Keratinocyte (primary cell): ENCODE data around the gene BMP8B. TPM values are rescaled to one million over a fixed set of nuclear protein-coding genes. Genes with fewer than 3 reads are reported as not detected.
"Not testable (repeated sequence)": the region's sequence is repeated elsewhere in the genome, so short reads cannot be mapped to it uniquely, and the experiment has no call there.

Experiments
- DNase-seq: peaks from one replicate; pipeline ENCODE4 v3.0.0-alpha.2; 2011; ENCODE audit warnings: low read depth, missing footprints, low spot score
- FAIRE-seq: peaks from 2 replicates; lab custom pipeline; 2011; peaks lifted over from hg19 to GRCh38; lab: Jason Lieb, UNC
- H2AFZ ChIP-seq: 2 replicates; pipeline ENCODE4 v1.6.0; 2012; ENCODE audit warnings: low read length, control low read depth, inconsistent platforms; ENCODE audit not compliant: control insufficient read depth
- H3K27ac ChIP-seq: 2 replicates; pipeline ENCODE4 v1.5.1; 2011; ENCODE audit warnings: low read length; ENCODE audit not compliant: control insufficient read depth, insufficient read depth
- H3K27me3 ChIP-seq: 3 replicates; pipeline ENCODE4 v1.6.0; 2011; ENCODE audit warnings: low read length; ENCODE audit not compliant: control insufficient read depth, insufficient read depth; ENCODE audit errors: extremely low read depth
- H3K36me3 ChIP-seq, 2 experiments: 2 replicates in 1 of 2; 3 replicates in 1 of 2; pipeline ENCODE4 v1.5.1; 2011; ENCODE audit warnings: low read length in 2 of 2, mild to moderate bottlenecking in 1 of 2; ENCODE audit not compliant: control insufficient read depth in 2 of 2, insufficient read depth in 2 of 2; ENCODE audit errors: extremely low read depth in 1 of 2
- H3K4me1 ChIP-seq: 3 replicates; pipeline ENCODE4 v1.5.1; 2011; ENCODE audit warnings: low read length; ENCODE audit not compliant: control insufficient read depth, insufficient read depth; ENCODE audit errors: extremely low read depth
- H3K4me2 ChIP-seq: 3 replicates; pipeline ENCODE4 v1.6.0; 2011; ENCODE audit warnings: low read depth, low read length; ENCODE audit not compliant: control insufficient read depth, insufficient read depth; ENCODE audit errors: extremely low read depth
- H3K4me3 ChIP-seq, 3 experiments: fragments of 200-600 bp in 1 of 3; sonication (generic) in 1 of 3; 2 replicates in 2 of 3; 3 replicates in 1 of 3; pipeline ENCODE4 v1.5.1; 2011 to 2016; ENCODE audit warnings: low read length in 3 of 3, mild to moderate bottlenecking in 3 of 3, control low read depth in 2 of 3, inconsistent platforms in 1 of 3, low read depth in 1 of 3, mixed read lengths in 1 of 3, mixed run types in 1 of 3, moderate library complexity in 1 of 3; ENCODE audit not compliant: control insufficient read depth in 2 of 3, insufficient read depth in 2 of 3; ENCODE audit errors: extremely low read depth in 1 of 3
- H3K79me2 ChIP-seq: 2 replicates; pipeline ENCODE4 v1.6.0; 2012; ENCODE audit warnings: low read length; ENCODE audit not compliant: control insufficient read depth, insufficient read depth
- H3K9ac ChIP-seq: 3 replicates; pipeline ENCODE4 v1.6.0; 2011; ENCODE audit warnings: low read length; ENCODE audit not compliant: control insufficient read depth, insufficient read depth; ENCODE audit errors: extremely low read depth
- H3K9me1 ChIP-seq: 3 replicates; pipeline ENCODE4 v1.6.0; 2011; ENCODE audit warnings: low read length; ENCODE audit not compliant: control insufficient read depth, insufficient read depth; ENCODE audit errors: extremely low read depth
- H3K9me3 ChIP-seq: 2 replicates; pipeline ENCODE4 v1.5.1; 2012; ENCODE audit warnings: low read depth, low read length; ENCODE audit not compliant: control insufficient read depth
- H4K20me1 ChIP-seq: 3 replicates; pipeline ENCODE4 v1.6.0; 2011; ENCODE audit warnings: low read length; ENCODE audit not compliant: control insufficient read depth, insufficient read depth; ENCODE audit errors: extremely low read depth
- CTCF ChIP-seq, 3 experiments: IDR thresholded peaks in 1 of 3; conservative IDR thresholded peaks in 1 of 3; optimal IDR thresholded peaks in 1 of 3; 2 replicates in 2 of 3; 3 replicates in 1 of 3; pipeline versions ENCODE3 to v1.5.1; 2011; ENCODE audit warnings: low read length in 3 of 3, mild to moderate bottlenecking in 3 of 3, moderate library complexity in 2 of 3, control low read depth in 1 of 3, inconsistent platforms in 1 of 3; ENCODE audit not compliant: insufficient read depth in 2 of 3; ENCODE audit errors: extremely low read depth in 1 of 3
- EZH2 ChIP-seq: IDR thresholded peaks from one replicate; pipeline ENCODE4 v1.6.1; 2012; ENCODE audit warnings: inconsistent platforms, mild to moderate bottlenecking, low read length, moderate library complexity
- dilution Hi-C: fragments of 300-500 bp; cut with MboI; formaldehyde crosslinking; loops from one replicate; pipeline ENCODE4 v1.7.0; 2020; ENCODE audit warnings: low sequenced_read_pairs; ENCODE audit not compliant: extremely low pct_ligation_motif_present
- polyA plus RNA-seq, 5 experiments: library from polyadenylated mRNA; depleted of rRNA in 3 of 5; stranded (reverse) in 3 of 5; stranded (forward) in 1 of 5; unstranded in 1 of 5; fragments of >200 nt; gene quantifications; 1 replicate in 1 of 5; 2 replicates in 3 of 5; 3 replicates in 1 of 5; pipeline versions ENCODE4 v1.2.1 to v1.2.3, GENCODE V29; 2011 to 2012; ENCODE audit warnings: missing spikeins in 2 of 5, low read depth in 1 of 5, low replicate concordance in 1 of 5

Gene BMP8B
- polyA plus RNA-seq, 1 donor (not counting 4 experiments of a cell fraction or from before 2014, with no cell fraction given) = 0.04 TPM

GRCh38 chr1:39776400-39776713 is 12.3 kb downstream of the BMP8B start:
- H3K27me3 ChIP-seq = peaks cover under 1% of the 10 kb centered on the region
- DNase-seq = no peak
- TF ChIP-seq CTCF (optimal IDR thresholded peaks at IDR 0.05 in 1 of 3, IDR thresholded peaks at IDR 0.05 in 1 of 3, conservative IDR thresholded peaks at IDR 0.05 in 1 of 3; ENCODE audit: extremely low read depth in 1 of 3, insufficient read depth in 2 of 3, low read length in 3 of 3) = no peak
- TF ChIP-seq EZH2 = no peak
- H3K4me2 ChIP-seq = no peak overlapping the region
- no peak overlapping the region for H3K9ac ChIP-seq
- H3K9me3 ChIP-seq = no peaks in the 10 kb centered on the region
- H3K79me2 ChIP-seq = no peaks in the 10 kb centered on the region
- dilution Hi-C loops = no loop called here
- no peak overlapping the region for H3K4me3 ChIP-seq
- no peaks in the 10 kb centered on the region for H3K4me1 ChIP-seq
- H2AFZ ChIP-seq = no peak overlapping the region
- H3K36me3 ChIP-seq = no peaks in the 10 kb centered on the region
- no peak overlapping the region for H3K27ac ChIP-seq
- H3K9me1 ChIP-seq = no peaks in the 10 kb centered on the region
- no peak for FAIRE-seq
- H4K20me1 ChIP-seq = no peaks in the 10 kb centered on the region

- H3K9me3 ChIP-seq, H2AFZ ChIP-seq, H3K4me2 ChIP-seq, H3K27me3 ChIP-seq, H3K9me1 ChIP-seq, H3K9ac ChIP-seq, H3K4me1 ChIP-seq, dilution Hi-C loops, H3K36me3 ChIP-seq, H3K27ac ChIP-seq, H3K79me2 ChIP-seq, DNase-seq, H4K20me1 ChIP-seq, H3K4me3 ChIP-seq, FAIRE-seq: not testable (repeated sequence)
These were observed 12.8 kb downstream of the BMP8B start for GRCh38 chr1:39775676-39776399.

GRCh38 chr1:39775141-39775540 is 13.5 kb downstream of the BMP8B start:
- H3K9me3 ChIP-seq, H3K9ac ChIP-seq, H3K4me2 ChIP-seq, H3K9me1 ChIP-seq, H3K4me1 ChIP-seq, H3K27me3 ChIP-seq, H3K36me3 ChIP-seq, FAIRE-seq, H3K27ac ChIP-seq, dilution Hi-C loops, H4K20me1 ChIP-seq, H2AFZ ChIP-seq, DNase-seq, H3K79me2 ChIP-seq, H3K4me3 ChIP-seq: not testable (repeated sequence)

GRCh38 chr1:39773369-39773979 is 15.2 kb downstream of the BMP8B start:
- H3K4me3 ChIP-seq, H3K27ac ChIP-seq, H3K9me1 ChIP-seq, FAIRE-seq, H3K36me3 ChIP-seq, DNase-seq, H3K9me3 ChIP-seq, H4K20me1 ChIP-seq, H3K4me1 ChIP-seq, H3K79me2 ChIP-seq, dilution Hi-C loops, H3K9ac ChIP-seq, H3K4me2 ChIP-seq, H2AFZ ChIP-seq, H3K27me3 ChIP-seq: not testable (repeated sequence)
